ENCODE results near the gene ADGRA1.

ADGRA1 gene

DNA sequence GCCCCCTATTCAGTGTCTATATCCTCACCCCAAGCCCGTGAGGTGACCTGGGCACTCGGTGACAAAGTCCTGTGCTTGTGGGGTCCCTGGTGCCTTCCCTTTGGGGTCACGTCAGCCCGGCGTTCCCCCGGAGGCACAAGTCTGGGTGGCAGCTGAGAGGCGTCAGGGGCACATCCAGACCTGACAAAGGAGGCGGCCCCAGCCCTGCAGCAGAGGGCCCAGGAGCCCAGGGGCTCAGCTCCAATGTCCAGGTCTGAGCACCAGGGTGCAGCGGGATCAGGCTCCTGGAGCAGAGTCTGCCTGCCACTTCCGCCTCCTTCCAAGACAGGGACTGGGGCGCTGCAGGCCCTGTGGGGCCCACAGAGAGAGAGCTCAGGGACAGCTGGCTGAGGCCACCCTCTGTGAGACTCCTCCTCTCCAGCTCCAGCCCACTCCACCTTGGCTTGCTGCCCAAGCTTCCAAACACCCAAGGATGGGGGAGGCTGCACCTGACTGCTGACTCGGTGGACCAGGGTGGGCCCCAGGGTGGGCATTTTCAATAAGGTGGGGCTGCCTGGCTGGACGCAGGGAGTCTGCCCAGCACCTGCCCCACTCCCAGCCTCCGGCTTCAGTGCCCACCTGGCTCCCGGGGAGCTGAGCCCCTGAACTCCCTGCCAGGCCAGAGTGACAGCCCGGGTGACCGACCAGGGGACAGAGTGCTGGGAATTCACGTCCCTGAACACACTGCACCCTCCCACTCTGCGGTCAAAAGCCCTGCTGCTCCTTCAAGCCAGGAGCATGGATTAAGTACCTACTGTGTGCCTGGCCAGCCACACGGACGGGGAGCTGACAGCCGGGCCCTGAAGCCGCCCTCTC lies 71.3 kb downstream of the ADGRA1 start:
- DNase-seq (ENCODE audit: low read depth, low spot score), result no peak
- no peak overlapping the region for H3K27ac ChIP-seq

DNA sequence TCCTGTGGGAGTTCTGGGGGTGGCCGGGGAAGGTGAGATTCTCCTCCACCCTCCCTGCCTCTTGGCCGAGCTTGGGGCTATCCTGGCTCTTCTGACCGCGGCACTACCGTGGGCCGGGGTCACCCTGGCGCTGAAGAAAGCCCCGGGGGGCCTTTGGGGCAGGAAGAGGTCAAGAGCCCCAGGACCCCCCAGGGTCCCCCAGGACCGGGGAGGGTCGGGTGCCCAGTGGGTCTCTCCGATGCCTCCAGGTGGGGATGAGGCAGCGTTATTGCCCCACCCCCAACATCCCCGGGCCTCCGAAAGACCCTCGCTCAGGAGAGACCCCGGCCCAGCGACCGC lies 71.9 kb downstream of the ADGRA1 start:
- no peak overlapping the region for H3K27ac ChIP-seq
- no peak for DNase-seq (ENCODE audit: low read depth, low spot score)

DNA sequence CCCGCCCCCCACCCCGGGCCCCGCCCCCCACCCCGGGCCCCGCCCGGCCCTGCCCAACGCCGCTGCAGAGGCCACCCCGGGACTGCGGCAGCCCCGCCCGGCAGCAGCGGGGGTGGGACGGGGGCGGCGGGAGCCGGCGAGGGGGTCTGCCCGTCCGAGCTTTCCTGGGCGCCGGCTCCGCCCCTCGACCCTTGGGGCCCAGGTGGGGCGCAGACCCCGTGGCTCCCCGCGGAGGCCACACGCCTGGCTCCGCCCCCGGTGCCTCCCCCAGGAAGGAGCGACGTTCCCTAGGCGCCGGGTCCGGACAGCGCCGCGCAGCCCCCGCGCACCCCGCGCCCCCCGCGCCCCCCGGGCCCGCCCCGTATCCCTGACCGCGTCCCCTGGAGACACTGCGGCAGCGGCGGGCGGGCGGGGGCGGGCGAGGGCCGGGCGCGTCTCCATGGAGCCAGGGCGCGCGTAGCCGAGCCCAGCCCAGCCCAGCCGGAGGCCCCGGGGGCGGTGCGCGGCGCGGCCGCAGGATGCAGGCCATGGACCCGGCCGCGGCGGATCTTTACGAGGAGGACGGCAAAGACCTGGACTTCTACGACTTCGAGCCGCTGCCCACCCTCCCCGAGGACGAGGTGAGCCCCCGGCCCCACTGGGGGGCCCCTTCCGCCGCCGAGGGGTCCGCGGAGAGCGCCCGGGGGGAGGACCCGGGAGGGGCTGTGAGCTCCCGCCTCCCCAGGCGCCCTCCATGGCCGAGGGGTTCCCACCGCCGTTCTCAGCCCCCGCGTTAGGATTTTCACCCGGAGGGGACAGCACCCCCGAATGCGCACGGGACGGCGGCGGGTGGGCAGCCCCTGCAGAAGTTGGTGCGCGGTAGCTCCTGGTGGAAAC lies 72.5 kb downstream of the ADGRA1 start, which contains the start of gene KNDC1:
KNDC1 (plus strand) TSS at position 270 of the 876 bp plus-strand sequence; CDS start at position 519, 249 bp downstream.
- H3K27ac ChIP-seq, result no peak within 1 kb of the TSS
- DNase-seq (ENCODE audit: low read depth, low spot score), result no peak

DNA sequence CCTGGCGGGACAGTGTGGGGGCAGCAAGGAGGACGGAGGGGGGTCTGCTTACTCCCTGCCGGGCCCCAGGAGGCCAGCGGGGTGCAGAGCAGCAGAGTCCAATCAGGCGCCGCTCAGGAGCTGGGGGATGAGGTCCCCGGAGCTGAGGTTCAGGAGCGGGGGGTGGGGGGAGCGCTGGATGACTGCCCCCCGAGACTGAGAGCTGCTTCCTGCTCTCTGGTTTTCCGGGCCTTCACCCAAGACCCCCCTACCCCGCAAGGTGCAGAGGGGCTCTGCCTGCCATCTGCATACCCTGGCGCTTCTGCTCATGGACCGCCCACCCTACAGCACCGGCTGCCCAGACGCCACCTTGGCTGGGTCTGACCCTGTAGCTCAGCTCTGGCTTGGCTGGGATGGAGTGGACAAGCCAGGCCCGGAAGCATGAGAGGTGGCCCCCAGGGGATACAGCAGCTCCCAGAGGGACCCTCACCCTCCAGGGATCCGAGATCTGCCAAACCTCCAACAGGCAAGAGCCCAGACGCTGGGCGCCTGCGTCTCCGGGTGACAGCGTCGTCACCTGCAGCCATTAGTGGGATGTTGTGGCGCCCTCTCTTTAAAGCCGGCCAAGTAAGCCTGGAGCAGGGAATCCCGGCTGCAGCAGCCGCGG lies 73.2 kb downstream of the ADGRA1 start:
- DNase-seq (ENCODE audit: low read depth, low spot score), result no peak
- no peak overlapping the region for H3K27ac ChIP-seq

DNA sequence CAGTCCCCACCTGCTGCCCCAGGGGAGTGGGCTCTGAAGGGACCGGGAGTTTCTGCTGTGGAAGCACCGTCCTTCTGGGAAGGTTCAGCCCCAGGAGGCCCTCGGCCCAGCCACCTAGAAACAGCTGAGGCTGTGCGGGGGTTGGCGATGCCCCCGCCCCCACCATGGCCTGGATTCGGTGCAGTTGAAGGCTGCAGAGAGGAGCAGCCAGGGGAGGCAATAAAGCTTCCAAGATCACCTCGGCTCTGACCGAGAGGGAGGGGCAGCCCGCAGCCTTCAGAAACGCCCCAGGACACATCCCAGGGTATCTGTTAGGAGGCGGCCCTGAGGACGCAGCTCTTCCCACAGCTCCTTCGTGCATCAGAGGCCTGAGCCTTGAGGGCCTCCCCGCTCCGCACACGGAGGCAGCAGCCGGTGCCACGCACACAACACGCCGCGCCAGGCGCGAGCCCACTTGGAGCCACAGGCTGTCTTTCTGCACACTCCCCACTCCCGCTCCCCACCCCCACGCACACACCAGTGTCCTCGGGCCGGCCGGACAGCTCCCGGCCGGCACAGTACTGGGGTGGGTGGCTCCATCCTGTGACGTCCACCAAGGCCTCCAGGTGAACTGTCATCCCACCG lies 73.9 kb downstream of the ADGRA1 start:
- no peak for DNase-seq (ENCODE audit: low read depth, low spot score)
- H3K27ac ChIP-seq, result no peak overlapping the region

DNA sequence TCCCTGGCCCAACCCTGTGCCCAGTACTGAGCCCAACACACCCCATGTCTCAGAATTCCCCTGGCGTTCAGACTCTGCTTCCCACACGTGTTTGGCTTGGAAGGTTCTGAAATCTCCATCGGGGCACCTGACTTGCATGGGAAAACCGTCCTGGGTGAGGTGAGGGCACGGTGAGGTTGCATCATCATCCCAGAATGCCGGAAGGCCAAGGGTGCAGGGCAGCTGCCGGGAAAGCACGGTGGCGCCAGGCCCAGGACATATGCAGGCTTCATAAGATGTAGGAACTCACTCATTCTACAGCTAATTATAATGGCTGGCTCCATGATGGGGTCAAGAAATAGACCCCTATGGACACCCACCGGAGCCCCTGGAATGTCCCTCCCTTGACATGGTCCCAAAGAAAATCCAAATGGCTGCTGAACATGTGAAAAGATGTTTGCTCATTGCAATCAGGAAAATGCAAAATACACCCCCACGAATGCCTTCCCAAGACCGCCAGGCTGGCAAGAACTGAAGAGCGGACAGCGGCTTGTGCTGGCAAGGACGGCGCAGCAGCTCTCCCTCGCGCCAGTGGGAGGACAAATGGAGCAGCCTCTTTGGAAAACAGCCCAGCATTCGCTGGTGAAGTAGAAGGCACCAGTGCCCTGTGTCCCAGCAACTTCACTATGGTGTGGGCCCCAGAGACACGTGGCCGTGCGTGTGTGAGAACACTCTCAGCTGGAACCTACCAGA lies 74.6 kb downstream of the ADGRA1 start:
- DNase-seq (ENCODE audit: low read depth, low spot score), result no peak

DNA sequence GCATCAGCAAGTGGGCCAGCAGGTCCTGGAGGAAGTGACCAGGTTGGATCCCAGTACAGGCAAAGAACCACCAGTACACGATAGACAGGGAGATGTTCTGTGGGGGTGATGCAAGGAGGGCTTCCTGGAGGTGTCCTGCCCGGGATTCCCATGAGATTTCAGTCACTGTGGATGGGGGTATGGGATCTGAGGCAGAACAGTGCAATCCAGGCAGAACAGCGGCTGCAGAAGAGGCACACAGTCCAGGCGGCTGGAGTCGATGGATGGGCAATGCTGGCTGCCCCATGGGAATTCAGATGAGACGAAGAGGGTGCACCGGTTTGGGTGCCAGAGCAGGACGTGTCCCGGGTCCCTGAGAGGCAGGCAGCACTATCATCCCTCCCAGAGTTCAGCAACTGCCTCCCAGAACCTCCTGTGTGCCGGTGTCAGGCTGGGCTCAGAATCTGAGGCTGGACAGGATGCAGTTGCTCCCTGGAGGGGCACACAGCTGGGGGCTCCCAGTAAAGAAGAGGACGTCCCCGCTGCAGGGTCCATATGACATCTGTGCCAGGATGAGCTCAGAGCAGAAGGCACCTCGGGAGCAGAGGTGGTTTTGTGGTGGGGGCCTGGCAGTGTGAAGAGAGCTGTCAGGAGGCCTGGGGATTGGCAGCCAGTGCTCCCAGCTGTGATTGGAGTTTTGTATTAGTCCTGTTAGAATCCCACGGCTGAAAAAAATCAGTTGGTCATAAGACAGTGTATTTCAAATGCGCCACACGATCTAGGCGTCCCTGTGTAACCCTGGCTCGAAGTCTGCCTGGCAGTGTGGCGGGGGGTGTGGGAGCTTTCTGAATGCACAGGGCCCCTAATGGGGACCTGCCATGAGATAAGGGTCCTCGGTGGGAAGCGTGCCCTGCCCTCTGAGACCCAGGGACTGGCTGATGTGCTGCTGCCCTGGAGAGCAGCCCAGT lies 75.5 kb downstream of the ADGRA1 start:
- H3K27ac ChIP-seq, result no peak overlapping the region
- DNase-seq (ENCODE audit: low read depth, low spot score), result no peak

More for the DNA sequence above, 74.6 kb downstream of the ADGRA1 start:
- H3K27ac ChIP-seq, result no peak overlapping the region

DNA sequence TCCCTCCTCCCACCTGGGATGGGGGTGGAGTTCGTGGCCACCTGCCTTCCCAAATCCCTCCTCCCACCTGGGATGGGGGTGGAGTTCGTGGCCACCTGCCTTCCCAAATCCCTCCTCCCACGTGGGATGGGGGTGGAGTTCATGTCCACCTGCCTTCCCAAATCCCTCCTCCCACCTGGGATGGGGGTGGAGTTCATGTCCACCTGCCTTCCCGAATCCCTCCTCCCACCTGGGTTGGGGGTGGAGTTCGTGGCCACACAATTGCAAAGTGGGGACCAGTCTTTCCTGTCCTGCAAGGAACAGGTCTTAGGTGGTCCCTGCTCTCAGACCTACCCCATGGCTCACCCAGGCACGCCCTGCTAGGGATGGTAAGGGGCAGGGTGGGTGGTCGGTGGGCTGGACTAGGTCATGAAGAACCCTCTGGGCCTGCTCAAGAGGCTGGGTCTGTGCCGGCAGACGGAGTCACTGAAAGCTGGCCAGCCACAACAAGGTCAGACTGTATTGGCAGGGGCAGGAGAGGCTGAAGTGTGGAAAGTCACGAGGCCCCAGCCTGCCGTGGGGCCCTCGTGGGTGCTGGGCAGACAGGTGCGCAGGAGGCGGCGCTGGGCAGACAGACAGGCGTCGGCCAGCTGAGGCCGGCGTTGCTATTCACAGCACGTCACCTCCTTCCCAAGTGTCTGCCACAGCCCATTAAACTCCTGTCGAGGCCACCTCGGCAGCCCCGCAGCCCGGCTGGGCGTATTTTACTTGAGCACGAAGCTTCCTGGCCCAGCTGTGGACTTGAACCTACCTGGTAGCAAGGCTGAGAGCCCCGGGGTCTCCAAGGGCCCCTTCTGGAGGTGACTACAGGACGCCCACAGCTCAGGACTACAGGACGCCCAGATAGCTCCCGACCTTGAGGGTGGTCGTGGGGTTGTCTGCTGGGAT lies 76.4 kb downstream of the ADGRA1 start:
- no peak for DNase-seq (ENCODE audit: low read depth, low spot score)
- H3K27ac ChIP-seq, result no peak overlapping the region

DNA sequence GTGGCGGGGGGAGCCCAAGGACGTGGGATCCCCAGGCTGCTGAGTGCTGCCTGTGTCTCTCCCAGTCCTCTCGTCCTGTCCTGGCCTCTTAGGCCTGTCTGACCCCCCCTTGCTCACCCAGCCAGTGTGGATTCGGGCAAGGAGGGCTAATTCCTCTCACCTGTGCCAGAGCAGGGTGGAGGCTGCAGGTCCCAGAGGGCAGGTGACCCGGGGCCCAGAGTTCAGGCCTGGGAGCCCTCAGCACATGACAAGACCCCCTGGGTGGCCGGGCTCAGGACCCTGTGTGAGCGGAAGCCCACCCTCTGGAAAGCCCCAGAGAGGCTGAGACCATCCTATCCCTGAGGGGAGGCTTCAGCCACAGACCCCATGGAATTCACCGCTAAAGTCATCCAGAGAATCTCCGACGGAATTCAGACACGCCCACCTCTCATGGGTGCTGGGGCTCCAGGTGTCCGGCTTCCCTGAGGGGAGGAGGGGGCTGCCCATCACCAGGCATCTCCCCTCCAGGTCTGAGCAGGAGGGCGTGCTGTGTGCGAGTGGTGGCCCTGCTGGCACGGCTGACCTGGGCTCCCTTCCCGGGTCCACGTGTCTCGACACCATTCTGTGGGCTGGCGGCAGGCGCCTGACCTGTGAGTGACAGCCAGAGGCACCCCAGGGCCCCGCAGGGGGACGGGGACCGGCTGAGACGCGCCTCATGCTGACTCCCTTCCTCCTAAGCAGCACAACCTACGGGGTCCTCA lies 77.3 kb downstream of the ADGRA1 start:
- no peak for DNase-seq (ENCODE audit: low read depth, low spot score)
- H3K27ac ChIP-seq, result no peak overlapping the region

DNA sequence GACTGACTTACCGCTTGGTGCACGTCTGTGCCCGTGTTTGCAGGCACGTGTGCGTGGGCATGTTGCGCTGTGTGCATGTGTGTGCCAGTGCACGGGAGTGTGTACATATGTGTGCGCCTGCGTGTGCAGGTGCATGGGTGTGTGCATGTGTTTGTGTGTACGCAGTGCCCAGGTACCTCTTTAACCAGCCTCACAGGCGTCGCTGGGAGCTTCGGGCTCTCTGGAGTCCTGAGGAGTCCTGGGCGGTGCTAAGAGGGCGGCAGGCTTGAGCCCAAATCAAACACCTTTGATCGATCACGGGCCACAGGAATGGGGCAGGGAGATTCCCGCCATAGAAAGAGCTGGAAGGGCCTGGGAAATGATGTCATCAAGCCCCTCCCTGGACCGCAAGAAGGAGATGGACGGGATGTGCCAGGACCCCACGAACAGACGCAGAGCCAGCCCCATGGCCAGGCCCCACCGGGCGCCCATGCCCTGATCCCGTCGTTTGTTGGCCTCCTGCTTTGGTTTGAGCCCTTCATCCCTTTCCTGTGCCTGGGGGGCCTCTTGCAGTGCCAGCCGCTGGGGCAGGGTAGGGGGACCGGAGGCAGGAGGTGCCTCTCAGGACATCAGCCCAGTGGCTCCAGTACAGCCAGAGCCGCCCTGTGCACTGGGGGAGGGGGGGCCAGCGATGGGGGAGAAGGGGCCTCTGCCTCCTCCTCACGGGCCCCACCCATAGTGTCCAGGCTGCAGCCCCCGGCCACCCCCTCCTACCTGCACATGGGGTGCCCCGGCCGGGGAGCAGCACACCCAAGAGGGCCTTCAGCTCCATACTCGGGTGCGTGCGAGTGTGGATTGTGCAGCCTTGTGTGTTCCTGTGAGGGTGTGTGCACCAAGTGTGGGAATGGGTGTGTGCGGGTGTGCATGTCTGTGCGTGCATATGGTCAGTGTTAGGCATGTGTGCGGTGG lies 78.1 kb downstream of the ADGRA1 start:
- DNase-seq (ENCODE audit: low read depth, low spot score), result no peak
- no peak overlapping the region for H3K27ac ChIP-seq

DNA sequence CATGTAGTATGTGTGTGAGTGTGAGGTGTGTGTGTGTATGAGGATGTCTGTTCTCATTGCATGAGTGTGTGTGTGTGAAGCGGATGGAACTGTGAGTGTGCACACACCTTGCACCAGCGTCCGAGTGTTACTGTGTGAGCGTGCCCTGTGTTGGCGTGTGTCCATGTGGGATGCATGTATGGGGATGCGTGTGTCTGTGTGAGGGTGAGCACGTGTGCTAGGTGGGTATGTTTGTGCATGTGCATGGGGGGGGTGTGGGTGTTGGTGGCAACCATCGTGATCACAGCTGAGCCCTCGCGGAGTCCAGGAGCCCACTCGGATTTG lies 78.7 kb downstream of the ADGRA1 start:
- no peak overlapping the region for H3K27ac ChIP-seq
- no peak for DNase-seq (ENCODE audit: low read depth, low spot score)

DNA sequence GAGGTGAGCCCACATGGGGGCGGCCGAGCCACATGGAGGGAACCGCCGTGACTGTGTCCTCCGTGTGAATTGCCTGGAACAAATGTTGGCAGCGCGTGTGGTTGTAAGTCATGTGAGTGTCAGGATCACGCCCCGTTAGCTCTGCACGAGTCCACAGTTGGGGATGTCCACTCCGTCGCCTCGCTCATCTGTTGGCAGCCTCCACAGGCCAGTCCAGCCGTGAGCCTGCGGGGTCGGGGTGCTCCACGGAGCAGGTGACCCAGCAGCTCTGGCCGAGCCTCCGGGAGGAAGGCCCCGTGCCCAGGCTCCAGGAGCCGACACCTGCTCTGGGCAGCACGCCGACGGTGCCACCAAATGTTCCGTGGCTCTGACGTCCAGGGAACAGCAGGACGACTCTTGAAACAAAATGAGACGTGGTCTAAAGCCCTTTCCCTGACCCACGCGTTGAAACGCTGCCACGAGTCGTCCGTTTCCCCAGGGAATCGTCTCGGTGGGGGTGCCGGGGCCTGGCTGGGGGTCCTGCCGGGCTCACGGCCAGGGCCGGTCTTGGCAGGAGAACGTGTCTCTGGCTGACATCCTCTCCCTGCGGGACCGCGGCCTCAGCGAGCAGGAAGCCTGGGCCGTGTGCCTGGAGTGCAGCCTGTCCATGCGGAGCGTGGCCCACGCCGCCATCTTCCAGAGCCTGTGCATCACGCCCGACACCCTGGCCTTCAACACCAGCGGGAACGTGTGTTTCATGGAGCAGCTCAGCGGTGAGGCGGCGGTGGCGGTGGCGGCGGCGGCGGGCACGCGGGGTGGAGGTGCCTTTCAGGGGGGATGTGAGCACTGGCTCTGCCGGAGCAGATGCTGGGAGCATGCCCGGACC lies 79.3 kb downstream of the ADGRA1 start:
- no peak for DNase-seq (ENCODE audit: low read depth, low spot score)
- H3K27ac ChIP-seq, result no peak overlapping the region

DNA sequence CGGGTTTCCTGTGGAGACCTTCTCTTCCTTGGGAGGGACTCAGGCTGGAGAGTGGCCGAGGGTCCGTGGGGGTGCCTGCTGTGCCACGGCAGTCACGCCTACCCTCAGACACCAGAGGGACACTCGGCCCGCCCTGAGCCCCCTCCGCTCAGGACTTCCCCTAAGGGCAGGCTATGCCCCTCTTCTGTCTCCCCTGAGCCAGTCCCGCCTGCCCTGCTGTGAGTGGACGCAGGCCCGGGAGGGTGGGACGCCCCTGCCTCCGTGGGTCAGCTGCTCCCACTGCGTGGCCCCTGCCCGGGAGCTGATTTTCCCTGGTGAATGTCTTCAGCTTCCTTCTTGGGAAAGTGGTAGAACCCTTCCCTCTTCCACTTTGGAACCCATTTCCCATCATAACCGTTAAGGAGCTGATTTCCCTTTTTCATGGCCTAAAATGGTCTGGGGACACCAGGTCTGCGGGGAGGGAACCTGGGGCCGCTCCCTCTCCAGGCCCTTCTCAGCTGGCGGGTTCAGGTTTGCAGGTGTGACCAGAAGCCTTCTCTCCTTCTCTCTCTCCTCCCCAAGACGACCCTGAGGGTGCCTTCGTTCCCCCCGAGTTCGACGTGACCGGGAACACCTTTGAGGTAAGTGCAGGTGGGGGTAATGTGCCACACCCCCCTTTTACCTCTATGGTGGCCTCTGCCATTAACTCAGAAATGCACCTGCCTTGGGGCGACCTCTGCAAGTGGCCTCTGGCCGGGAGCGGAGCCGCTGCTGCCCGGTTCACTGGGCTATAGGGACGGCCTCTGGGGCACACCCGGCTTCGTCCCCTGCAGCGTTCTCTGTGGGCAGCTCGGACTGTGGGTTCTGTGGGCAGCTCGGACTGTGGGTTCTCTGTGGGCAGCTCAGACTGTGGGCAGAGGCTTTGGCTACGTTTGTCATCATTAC lies 80.2 kb downstream of the ADGRA1 start:
- H3K27ac ChIP-seq, result no peak overlapping the region
- no peak for DNase-seq (ENCODE audit: low read depth, low spot score)

DNA sequence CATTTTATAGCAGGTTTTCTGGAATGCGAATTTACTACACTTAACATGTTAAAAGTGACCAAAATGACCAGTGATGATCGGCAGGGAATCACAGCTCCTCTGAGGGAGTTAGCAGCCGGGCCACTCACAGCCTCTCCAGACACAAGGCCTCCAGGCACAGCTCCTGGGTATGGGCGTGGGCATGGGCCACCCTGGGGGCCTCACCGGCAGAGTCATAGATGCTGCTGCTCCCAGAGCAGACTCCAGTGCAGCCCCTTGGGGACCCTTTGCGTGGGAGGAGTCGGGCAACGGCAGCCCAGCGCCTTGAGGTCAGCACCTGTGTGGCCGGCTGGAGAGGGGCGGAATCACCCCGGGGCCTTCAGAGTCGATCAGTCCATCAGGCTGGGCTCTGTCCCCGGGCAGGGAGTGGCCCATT lies 80.9 kb downstream of the ADGRA1 start:
- no peak overlapping the region for H3K27ac ChIP-seq
- no peak for DNase-seq (ENCODE audit: low read depth, low spot score)

Data from epithelial cell of prostate (primary cell).